PC-3 (cell line): ENCODE data around the gene EIF3M.

Experiments used
- EZH2 ChIP-seq: fragments of 300-600 bp; sonication (generic); IDR thresholded peaks from one replicate; pipeline ENCODE4 v1.6.1; 2017; ENCODE audit warnings: antibody characterized with exemption, mild to moderate bottlenecking, low read length; ENCODE audit not compliant: unreplicated experiment
- EZH2phosphoT487 ChIP-seq: fragments of 300-600 bp; sonication (generic); IDR thresholded peaks from 2 replicates; pipeline ENCODE4 v1.6.1; 2018; ENCODE audit warnings: mild to moderate bottlenecking, antibody characterized with exemption, low read length, borderline replicate concordance
- TF ChIP-seq, protein P1 (sequence below): fragments of 300-600 bp; sonication (generic); conservative IDR thresholded peaks from 2 replicates; pipeline ENCODE4 v1.5.1; 2017; ENCODE audit warnings: antibody characterized with exemption, low read depth, mild to moderate bottlenecking, low read length

DNA sequence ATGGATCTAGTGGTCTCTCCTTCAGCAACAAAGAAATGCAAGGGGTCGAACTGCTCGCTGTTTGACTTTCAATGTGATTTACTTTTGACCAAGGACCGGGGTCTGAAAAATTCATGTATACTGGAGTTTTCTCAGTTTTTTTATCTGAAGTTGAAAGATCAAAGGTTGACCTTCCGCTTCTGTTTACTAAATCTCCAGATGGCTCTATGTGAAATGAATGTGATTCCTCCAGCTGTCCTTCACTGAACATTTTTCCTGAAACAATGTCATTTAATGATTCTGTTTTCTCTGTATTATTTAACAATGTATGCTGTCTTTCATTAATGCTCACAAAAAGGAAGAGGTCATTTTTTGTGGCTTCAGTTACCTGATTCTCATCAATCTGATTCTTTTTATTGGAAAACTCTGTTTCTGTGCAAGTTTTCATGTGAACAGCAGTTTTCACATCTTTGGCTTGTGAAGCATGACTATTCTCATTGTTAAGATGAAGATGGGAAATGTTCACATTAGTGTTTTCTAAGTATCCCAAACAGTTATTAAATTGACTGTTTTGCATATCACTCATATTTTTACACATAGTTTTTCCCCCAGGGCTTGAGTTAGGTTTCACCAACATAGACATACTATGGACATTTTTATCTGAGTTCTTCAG, 30.0 kb downstream of the EIF3M start:
- TF ChIP-seq, protein P1, sequence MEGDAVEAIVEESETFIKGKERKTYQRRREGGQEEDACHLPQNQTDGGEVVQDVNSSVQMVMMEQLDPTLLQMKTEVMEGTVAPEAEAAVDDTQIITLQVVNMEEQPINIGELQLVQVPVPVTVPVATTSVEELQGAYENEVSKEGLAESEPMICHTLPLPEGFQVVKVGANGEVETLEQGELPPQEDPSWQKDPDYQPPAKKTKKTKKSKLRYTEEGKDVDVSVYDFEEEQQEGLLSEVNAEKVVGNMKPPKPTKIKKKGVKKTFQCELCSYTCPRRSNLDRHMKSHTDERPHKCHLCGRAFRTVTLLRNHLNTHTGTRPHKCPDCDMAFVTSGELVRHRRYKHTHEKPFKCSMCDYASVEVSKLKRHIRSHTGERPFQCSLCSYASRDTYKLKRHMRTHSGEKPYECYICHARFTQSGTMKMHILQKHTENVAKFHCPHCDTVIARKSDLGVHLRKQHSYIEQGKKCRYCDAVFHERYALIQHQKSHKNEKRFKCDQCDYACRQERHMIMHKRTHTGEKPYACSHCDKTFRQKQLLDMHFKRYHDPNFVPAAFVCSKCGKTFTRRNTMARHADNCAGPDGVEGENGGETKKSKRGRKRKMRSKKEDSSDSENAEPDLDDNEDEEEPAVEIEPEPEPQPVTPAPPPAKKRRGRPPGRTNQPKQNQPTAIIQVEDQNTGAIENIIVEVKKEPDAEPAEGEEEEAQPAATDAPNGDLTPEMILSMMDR = no peak
- TF ChIP-seq EZH2 (no peak), EZH2phosphoT487 (no peak)
